Aorta (tissue), 5 donors: Measurements from ENCODE around the gene ACSF3. TPM values are rescaled to one million over a fixed set of nuclear protein-coding genes. Genes with fewer than 3 reads are reported as not detected.
"Not testable (repeated sequence)": the region's sequence is repeated elsewhere in the genome, so short reads cannot be mapped to it uniquely, and the experiment has no call there.

Source experiments
- ATAC-seq: fragments of 200-7000 bp; cut with Tn5 transposase; one replicate; pipeline ENCODE4 v1.9.1; 2022; ENCODE audit warnings: moderate library complexity; ENCODE audit not compliant: low FRiP score
- DNase-seq, 2 donors: peaks; one replicate each; pipeline ENCODE4 v3.0.0-alpha.2; 2020
- H3K27ac ChIP-seq, 2 donors: one replicate each; pipeline ENCODE4 v1.5.1; 2013; ENCODE audit warnings: low read length in 2 of 2, mild to moderate bottlenecking in 2 of 2, moderate library complexity in 2 of 2, control low read depth in 1 of 2, inconsistent platforms in 1 of 2, low read depth in 1 of 2
- H3K27me3 ChIP-seq, 2 donors: one replicate each; pipeline ENCODE4 v1.6.1; 2013; ENCODE audit warnings: control low read depth in 1 of 2, low read length in 1 of 2, mild to moderate bottlenecking in 1 of 2, moderate library complexity in 1 of 2; ENCODE audit not compliant: insufficient read depth in 2 of 2, control insufficient read depth in 1 of 2
- H3K36me3 ChIP-seq, 2 donors: one replicate each; pipeline ENCODE4 v1.6.1; 2013; ENCODE audit warnings: control low read depth in 1 of 2, low read length in 1 of 2, mild to moderate bottlenecking in 1 of 2; ENCODE audit not compliant: insufficient read depth in 2 of 2, control insufficient read depth in 1 of 2
- H3K4me1 ChIP-seq, 2 donors: one replicate each; pipeline ENCODE4 v1.6.1; 2013; ENCODE audit warnings: low read length in 2 of 2, control low read depth in 1 of 2, mild to moderate bottlenecking in 1 of 2, moderate library complexity in 1 of 2; ENCODE audit not compliant: insufficient read depth in 2 of 2, control insufficient read depth in 1 of 2
- H3K4me3 ChIP-seq, 2 donors: one replicate each; pipeline ENCODE4 v1.5.1; 2013; ENCODE audit warnings: low read length in 2 of 2, control low read depth in 1 of 2, mild to moderate bottlenecking in 1 of 2
- H3K9me3 ChIP-seq: one replicate; pipeline ENCODE4 v1.6.1; 2013; ENCODE audit warnings: mild to moderate bottlenecking, low read length; ENCODE audit not compliant: control insufficient read depth
- WGBS, 2 donors: extraction: QIAGEN DNeasy Blood & Tissue Kit; methylation state at CpG; one replicate each; pipeline ENCODE4 v1.1.7; 2013; 5-methylcytosine and 5-hydroxymethylcytosine counted together
- intact Hi-C, 2 donors: fragments of 100-400 bp; cut with DNase I; formaldehyde crosslinking; loops; one replicate each; pipeline versions ENCODE4 v1.14.2 to v1.15.0; 2022
- polyA plus RNA-seq, 2 donors: library from polyadenylated mRNA; stranded (reverse); fragments of 200-250 nt; gene quantifications; one replicate each; pipeline ENCODE4 v1.2.3, GENCODE V29; 2013
- total RNA-seq, 2 donors: library from RNA; stranded (reverse); fragmentation: NEBNext Ultra II Directional; extraction: Animal tissue kit (Norgen Biotek cat#: 25700); gene quantifications; one replicate each; pipeline ENCODE4 v1.2.1, GENCODE V29; 2021
- donor health status: healthy with polysubstance abuse.
- donor health status: Bipolar disorder and iron deficiency.
- donor health status: DM: no; HTN: no; CAD: no.
- donor health status: DM: no; HTN: no; CAD: no.
- donor health status: DM: yes; HTN: yes; CAD: no.

The ACSF3 gene
- total and polyA plus RNA-seq, 4 donors: 19.3 to 48.4 (median 26.6) TPM

- H3K4me3 ChIP-seq, H3K36me3 ChIP-seq, H3K4me1 ChIP-seq, H3K9me3 ChIP-seq, intact Hi-C loops, H3K27me3 ChIP-seq, ATAC-seq, H3K27ac ChIP-seq: not testable (repeated sequence)
- 90 to 94% methylated on average over 25 of the region's 25 CpGs for WGBS, 2 donors
- DNase-seq: peak in 1 of 2 donors; percentile 33
Observed at GRCh38 chr16:89188471-89189357, 95.1 kb downstream of the ACSF3 start.

GRCh38 chr16:89189358-89190025, 95.8 kb downstream of the ACSF3 start:
- intact Hi-C loops: no loop called here
- Histone ChIP-seq H3K36me3 (no peaks in the 10 kb centered on the region), H3K27ac (no peak overlapping the region), H3K27me3 (no peaks in the 10 kb centered on the region), H3K9me3 (no peaks in the 10 kb centered on the region), H3K4me1 (no peaks in the 10 kb centered on the region), H3K4me3 (no peak overlapping the region)
- DNase-seq (peak in 1 of 2 donors; percentile 21), ATAC-seq (no peak)
- WGBS, 2 donors: 61 to 64% methylated on average over 14 of the region's 14 CpGs

- no peak overlapping the region for H3K4me3 ChIP-seq
- H3K27me3 ChIP-seq: no peaks in the 10 kb centered on the region
- H3K36me3 ChIP-seq: no peaks in the 10 kb centered on the region
- intact Hi-C loops: no loop called here
- ATAC-seq: no peak
- no peaks in the 10 kb centered on the region for H3K4me1 ChIP-seq
- 65 to 68% methylated on average over 28 of the region's 28 CpGs for WGBS, 2 donors
- no peak overlapping the region for H3K27ac ChIP-seq
- H3K9me3 ChIP-seq: no peaks in the 10 kb centered on the region
- DNase-seq: peak; percentile 44 to 64
Observed at GRCh38 chr16:89190150-89190958, 96.7 kb downstream of the ACSF3 start.

- H3K4me1 ChIP-seq: no peaks in the 10 kb centered on the region
- H3K4me3 ChIP-seq: no peak overlapping the region
- no peaks in the 10 kb centered on the region for H3K36me3 ChIP-seq
- DNase-seq: peak; percentile 49 to 77
- WGBS, 2 donors: 51 to 55% methylated on average over 42 to 44 of the region's 44 CpGs
- no peaks in the 10 kb centered on the region for H3K27me3 ChIP-seq
- no peak for ATAC-seq
- no peak overlapping the region for H3K27ac ChIP-seq
- H3K9me3 ChIP-seq: no peaks in the 10 kb centered on the region
- intact Hi-C loops: no loop called here
Observed at GRCh38 chr16:89191033-89191900, 97.6 kb downstream of the ACSF3 start.

GRCh38 chr16:89191901-89192185, 98.2 kb downstream of the ACSF3 start:
- DNase-seq (no peak), ATAC-seq (no peak)
- WGBS, 2 donors: 3 to 4% methylated on average over 18 to 19 of the region's 19 CpGs
- H3K27me3 ChIP-seq: no peaks in the 10 kb centered on the region
- no peaks in the 10 kb centered on the region for H3K9me3 ChIP-seq
- no peak overlapping the region for H3K27ac ChIP-seq
- no peaks in the 10 kb centered on the region for H3K4me1 ChIP-seq
- no peak overlapping the region for H3K4me3 ChIP-seq
- H3K36me3 ChIP-seq: no peaks in the 10 kb centered on the region
- intact Hi-C loops: no loop called here

- 4 to 5% methylated on average over 39 to 63 of the region's 63 CpGs for WGBS, 2 donors
- H3K4me3 ChIP-seq, H3K27ac ChIP-seq, H3K4me1 ChIP-seq, H3K9me3 ChIP-seq, H3K27me3 ChIP-seq, H3K36me3 ChIP-seq, intact Hi-C loops: not testable (repeated sequence)
- peak; percentile 28 for ATAC-seq
- peak; percentile 80 to 83 for DNase-seq
Observed at GRCh38 chr16:89192186-89192955, 98.7 kb downstream of the ACSF3 start.

- no peaks in the 10 kb centered on the region for H3K27me3 ChIP-seq
- no peak overlapping the region for H3K4me3 ChIP-seq
- H3K36me3 ChIP-seq: no peaks in the 10 kb centered on the region
- H3K4me1 ChIP-seq: no peaks in the 10 kb centered on the region
- peak; percentile 78 for ATAC-seq
- no peaks in the 10 kb centered on the region for H3K9me3 ChIP-seq
- 7 to 10% methylated on average over 34 to 39 of the region's 39 CpGs for WGBS, 2 donors
- peak; percentile 85 to 88 for DNase-seq
- no peak overlapping the region for H3K27ac ChIP-seq
- intact Hi-C loops: no loop called here
Observed at GRCh38 chr16:89192956-89193575, 99.4 kb downstream of the ACSF3 start.
